ENCODE measurements around the gene PROM1. TPM values are rescaled to one million over a fixed set of nuclear protein-coding genes. Genes with fewer than 3 reads are reported as not detected.

PROM1 gene
- total and polyA plus RNA-seq, 2 experiments from 2014 or later = 36.6 to 66.6 TPM

DNA sequence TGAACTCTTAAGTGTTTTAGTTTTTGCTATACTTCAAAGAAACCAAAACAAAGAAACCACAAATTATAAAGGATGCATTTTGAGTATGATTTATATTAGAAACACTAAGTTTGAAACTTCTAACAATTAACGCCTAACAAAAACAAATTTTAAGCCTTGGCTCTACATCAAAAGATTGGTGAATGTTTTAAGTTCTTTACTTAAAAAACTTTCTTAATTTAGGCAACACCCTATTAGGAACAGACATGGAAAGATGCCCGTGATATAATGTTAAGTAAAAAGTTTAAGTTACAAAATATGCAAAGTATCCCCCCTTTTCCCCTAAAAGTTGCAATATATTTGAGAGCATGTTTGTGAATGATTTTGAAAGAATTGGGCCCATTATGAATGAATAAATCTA lies 21.2 kb downstream of the PROM1 start:
- peaks cover 90% of the 10 kb centered on the region for H3K79me2 ChIP-seq (replicated peaks; ENCODE audit: insufficient read depth)
- Mint-ChIP-seq H3K9me3 (no peaks in the 10 kb centered on the region; the same call in 2 of the 3 replicates), H3K27me3 (ENCODE audit: insufficient read depth, low read depth, poor library complexity) (no peaks in the 10 kb centered on the region), H3K4me1 (peaks cover 6% of the 10 kb centered on the region), H3K27ac (no peak overlapping the region), H3K4me3 (no peak overlapping the region), H3K36me3 (ENCODE audit: low read depth) (peaks cover 47% of the 10 kb centered on the region)
- no peak overlapping the region for H3K4me2 ChIP-seq
- no peak overlapping the region for H2AFZ ChIP-seq
- H3K9me2 ChIP-seq (ENCODE audit: insufficient read depth) = peaks cover 2% of the 10 kb centered on the region; the same call in 1 of the 2 replicates
- H3K4me3 ChIP-seq = no peak overlapping the region
- no peaks in the 10 kb centered on the region for H3K27me3 ChIP-seq (ENCODE audit: insufficient read depth)
- DNase-seq (ENCODE audit: low spot score) (no peak), ATAC-seq (no peak)
- no peaks in the 10 kb centered on the region for H3K36me3 ChIP-seq (ENCODE audit: insufficient read depth)
- TF ChIP-seq ZNF331 (CRISPR knock-in tag; IDR thresholded peaks at IDR 0.05; ENCODE audit: low read depth) (no peak), EZH2 (IDR thresholded peaks at IDR 0.05; ENCODE audit: low read depth, unreplicated experiment) (no peak), POLR2AphosphoS5 (IDR thresholded peaks at IDR 0.05; ENCODE audit: low read depth) (no peak)
- TF ChIP-seq, protein P1, sequence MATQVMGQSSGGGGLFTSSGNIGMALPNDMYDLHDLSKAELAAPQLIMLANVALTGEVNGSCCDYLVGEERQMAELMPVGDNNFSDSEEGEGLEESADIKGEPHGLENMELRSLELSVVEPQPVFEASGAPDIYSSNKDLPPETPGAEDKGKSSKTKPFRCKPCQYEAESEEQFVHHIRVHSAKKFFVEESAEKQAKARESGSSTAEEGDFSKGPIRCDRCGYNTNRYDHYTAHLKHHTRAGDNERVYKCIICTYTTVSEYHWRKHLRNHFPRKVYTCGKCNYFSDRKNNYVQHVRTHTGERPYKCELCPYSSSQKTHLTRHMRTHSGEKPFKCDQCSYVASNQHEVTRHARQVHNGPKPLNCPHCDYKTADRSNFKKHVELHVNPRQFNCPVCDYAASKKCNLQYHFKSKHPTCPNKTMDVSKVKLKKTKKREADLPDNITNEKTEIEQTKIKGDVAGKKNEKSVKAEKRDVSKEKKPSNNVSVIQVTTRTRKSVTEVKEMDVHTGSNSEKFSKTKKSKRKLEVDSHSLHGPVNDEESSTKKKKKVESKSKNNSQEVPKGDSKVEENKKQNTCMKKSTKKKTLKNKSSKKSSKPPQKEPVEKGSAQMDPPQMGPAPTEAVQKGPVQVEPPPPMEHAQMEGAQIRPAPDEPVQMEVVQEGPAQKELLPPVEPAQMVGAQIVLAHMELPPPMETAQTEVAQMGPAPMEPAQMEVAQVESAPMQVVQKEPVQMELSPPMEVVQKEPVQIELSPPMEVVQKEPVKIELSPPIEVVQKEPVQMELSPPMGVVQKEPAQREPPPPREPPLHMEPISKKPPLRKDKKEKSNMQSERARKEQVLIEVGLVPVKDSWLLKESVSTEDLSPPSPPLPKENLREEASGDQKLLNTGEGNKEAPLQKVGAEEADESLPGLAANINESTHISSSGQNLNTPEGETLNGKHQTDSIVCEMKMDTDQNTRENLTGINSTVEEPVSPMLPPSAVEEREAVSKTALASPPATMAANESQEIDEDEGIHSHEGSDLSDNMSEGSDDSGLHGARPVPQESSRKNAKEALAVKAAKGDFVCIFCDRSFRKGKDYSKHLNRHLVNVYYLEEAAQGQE (IDR thresholded peaks at IDR 0.05; ENCODE audit: unreplicated experiment) = no peak
- TF ChIP-seq, protein P2, sequence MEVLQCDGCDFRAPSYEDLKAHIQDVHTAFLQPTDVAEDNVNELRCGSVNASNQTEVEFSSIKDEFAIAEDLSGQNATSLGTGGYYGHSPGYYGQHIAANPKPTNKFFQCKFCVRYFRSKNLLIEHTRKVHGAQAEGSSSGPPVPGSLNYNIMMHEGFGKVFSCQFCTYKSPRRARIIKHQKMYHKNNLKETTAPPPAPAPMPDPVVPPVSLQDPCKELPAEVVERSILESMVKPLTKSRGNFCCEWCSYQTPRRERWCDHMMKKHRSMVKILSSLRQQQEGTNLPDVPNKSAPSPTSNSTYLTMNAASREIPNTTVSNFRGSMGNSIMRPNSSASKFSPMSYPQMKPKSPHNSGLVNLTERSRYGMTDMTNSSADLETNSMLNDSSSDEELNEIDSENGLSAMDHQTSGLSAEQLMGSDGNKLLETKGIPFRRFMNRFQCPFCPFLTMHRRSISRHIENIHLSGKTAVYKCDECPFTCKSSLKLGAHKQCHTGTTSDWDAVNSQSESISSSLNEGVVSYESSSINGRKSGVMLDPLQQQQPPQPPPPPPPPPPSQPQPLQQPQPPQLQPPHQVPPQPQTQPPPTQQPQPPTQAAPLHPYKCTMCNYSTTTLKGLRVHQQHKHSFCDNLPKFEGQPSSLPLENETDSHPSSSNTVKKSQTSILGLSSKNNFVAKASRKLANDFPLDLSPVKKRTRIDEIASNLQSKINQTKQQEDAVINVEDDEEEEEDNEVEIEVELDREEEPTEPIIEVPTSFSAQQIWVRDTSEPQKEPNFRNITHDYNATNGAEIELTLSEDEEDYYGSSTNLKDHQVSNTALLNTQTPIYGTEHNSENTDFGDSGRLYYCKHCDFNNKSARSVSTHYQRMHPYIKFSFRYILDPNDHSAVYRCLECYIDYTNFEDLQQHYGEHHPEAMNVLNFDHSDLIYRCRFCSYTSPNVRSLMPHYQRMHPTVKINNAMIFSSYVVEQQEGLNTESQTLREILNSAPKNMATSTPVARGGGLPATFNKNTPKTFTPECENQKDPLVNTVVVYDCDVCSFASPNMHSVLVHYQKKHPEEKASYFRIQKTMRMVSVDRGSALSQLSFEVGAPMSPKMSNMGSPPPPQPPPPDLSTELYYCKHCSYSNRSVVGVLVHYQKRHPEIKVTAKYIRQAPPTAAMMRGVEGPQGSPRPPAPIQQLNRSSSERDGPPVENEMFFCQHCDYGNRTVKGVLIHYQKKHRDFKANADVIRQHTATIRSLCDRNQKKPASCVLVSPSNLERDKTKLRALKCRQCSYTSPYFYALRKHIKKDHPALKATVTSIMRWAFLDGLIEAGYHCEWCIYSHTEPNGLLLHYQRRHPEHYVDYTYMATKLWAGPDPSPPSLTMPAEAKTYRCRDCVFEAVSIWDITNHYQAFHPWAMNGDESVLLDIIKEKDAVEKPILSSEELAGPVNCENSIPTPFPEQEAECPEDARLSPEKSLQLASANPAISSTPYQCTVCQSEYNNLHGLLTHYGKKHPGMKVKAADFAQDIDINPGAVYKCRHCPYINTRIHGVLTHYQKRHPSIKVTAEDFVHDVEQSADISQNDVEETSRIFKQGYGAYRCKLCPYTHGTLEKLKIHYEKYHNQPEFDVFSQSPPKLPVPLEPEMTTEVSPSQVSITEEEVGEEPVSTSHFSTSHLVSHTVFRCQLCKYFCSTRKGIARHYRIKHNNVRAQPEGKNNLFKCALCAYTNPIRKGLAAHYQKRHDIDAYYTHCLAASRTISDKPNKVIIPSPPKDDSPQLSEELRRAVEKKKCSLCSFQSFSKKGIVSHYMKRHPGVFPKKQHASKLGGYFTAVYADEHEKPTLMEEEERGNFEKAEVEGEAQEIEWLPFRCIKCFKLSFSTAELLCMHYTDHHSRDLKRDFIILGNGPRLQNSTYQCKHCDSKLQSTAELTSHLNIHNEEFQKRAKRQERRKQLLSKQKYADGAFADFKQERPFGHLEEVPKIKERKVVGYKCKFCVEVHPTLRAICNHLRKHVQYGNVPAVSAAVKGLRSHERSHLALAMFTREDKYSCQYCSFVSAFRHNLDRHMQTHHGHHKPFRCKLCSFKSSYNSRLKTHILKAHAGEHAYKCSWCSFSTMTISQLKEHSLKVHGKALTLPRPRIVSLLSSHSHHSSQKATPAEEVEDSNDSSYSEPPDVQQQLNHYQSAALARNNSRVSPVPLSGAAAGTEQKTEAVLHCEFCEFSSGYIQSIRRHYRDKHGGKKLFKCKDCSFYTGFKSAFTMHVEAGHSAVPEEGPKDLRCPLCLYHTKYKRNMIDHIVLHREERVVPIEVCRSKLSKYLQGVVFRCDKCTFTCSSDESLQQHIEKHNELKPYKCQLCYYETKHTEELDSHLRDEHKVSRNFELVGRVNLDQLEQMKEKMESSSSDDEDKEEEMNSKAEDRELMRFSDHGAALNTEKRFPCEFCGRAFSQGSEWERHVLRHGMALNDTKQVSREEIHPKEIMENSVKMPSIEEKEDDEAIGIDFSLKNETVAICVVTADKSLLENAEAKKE (CRISPR knock-in tag; IDR thresholded peaks at IDR 0.05) = no peak
- no peaks in the 10 kb centered on the region for H3F3A ChIP-seq (replicated peaks; ENCODE audit: low read depth)
- no peak overlapping the region for H3K27ac ChIP-seq (ENCODE audit: low read depth)
- H3K4me1 ChIP-seq (ENCODE audit: insufficient read depth) = no peaks in the 10 kb centered on the region; the same call in 1 of the 2 replicates
- H4K20me1 ChIP-seq (replicated peaks; ENCODE audit: insufficient read depth) = peaks cover 8% of the 10 kb centered on the region
